ENCODE data around the gene GPC4. TPM values are rescaled to one million over a fixed set of nuclear protein-coding genes. Genes with fewer than 3 reads are reported as not detected.

Gene GPC4
- total RNA-seq, 4 donors from 2014 or later, result 7.8 to 15.7 (median 12.7) TPM

DNA sequence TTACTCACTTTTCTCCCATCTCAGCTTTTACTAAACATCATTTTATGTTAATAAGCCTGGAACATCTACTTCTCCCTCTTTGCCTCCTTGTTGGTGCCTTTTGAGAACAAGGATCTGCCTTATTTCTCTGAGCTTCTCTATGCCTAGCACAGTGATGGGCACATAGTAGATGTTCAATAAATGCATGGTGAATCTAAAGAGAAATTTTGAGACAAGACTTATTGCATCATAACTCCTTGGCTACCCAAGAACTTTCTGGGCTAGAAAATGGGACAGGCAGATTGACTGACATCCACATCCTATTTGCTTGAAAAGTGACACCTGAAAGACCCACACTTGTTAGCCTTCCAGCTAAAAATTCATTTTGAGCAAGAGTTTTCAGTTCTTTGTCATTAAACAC lies 109.9 kb downstream of the GPC4 start:
- in situ Hi-C loops (cut with MboI; ENCODE audit: low pct_ligation_motif_present in 1 of 4, low pct_unique_long_range_greater_than_20kb in 1 of 4, low sequenced_read_pairs in 3 of 4), result no loop called here

GRCh38 chrX:133302775-133303445 lies 112.4 kb downstream of the GPC4 start:
- no peak overlapping the region for H3K4me3 ChIP-seq
- intact Hi-C loops (cut with DNase I; ENCODE audit: low total_unique reads) (no loop called here), in situ Hi-C loops (cut with MboI; ENCODE audit: low pct_ligation_motif_present in 1 of 4, low pct_unique_long_range_greater_than_20kb in 1 of 4, low sequenced_read_pairs in 3 of 4) (no loop called here)
- no peaks in the 10 kb centered on the region for H3K27me3 ChIP-seq
- no peaks in the 10 kb centered on the region for H3K36me3 ChIP-seq
- 87% methylated on average over 10 of the region's 10 CpGs; no CpG with 5 or more reads in 1 of the 2 donors for WGBS, 2 donors (ENCODE audit: low coverage in 1 of 2)
- no peaks in the 10 kb centered on the region for H3K4me1 ChIP-seq
- H3K27ac ChIP-seq, result no peak overlapping the region
- TF ChIP-seq CTCF (IDR thresholded peaks at IDR 0.05) (no peak), EP300 (IDR thresholded peaks at IDR 0.05; ENCODE audit: low read depth) (no peak), POLR2AphosphoS5 (IDR thresholded peaks at IDR 0.05) (no peak)
- DNase-seq, result no peak
- H3K9me3 ChIP-seq, result no peaks in the 10 kb centered on the region

More for the DNA sequence above, 109.9 kb downstream of the GPC4 start:
- no peaks in the 10 kb centered on the region for H3K27me3 ChIP-seq
- H3K36me3 ChIP-seq, result no peaks in the 10 kb centered on the region
- H3K27ac ChIP-seq, result no peak overlapping the region
- no peaks in the 10 kb centered on the region for H3K9me3 ChIP-seq
- no peak overlapping the region for H3K4me3 ChIP-seq
- no peaks in the 10 kb centered on the region for H3K4me1 ChIP-seq
- TF ChIP-seq POLR2A (IDR thresholded peaks at IDR 0.05) (no peak), POLR2AphosphoS5 (IDR thresholded peaks at IDR 0.05) (no peak), CTCF (IDR thresholded peaks at IDR 0.05) (no peak), EP300 (IDR thresholded peaks at IDR 0.05; ENCODE audit: low read depth) (no peak)
- intact Hi-C loops (cut with DNase I; ENCODE audit: low total_unique reads), result no loop called here
- no peak for DNase-seq

GRCh38 chrX:133300591-133300990 lies 114.7 kb downstream of the GPC4 start:
- no peak overlapping the region for H3K4me3 ChIP-seq
- in situ Hi-C loops (cut with MboI; ENCODE audit: low pct_ligation_motif_present in 1 of 4, low pct_unique_long_range_greater_than_20kb in 1 of 4, low sequenced_read_pairs in 3 of 4) (no loop called here), intact Hi-C loops (cut with DNase I; ENCODE audit: low total_unique reads) (no loop called here)
- no peaks in the 10 kb centered on the region for H3K4me1 ChIP-seq
- H3K9me3 ChIP-seq, result no peaks in the 10 kb centered on the region
- TF ChIP-seq POLR2A (IDR thresholded peaks at IDR 0.05), result no peak
- no peak for TF ChIP-seq CTCF (IDR thresholded peaks at IDR 0.05)
- no peak for TF ChIP-seq POLR2AphosphoS5 (IDR thresholded peaks at IDR 0.05)
- no peak for TF ChIP-seq EP300 (IDR thresholded peaks at IDR 0.05; ENCODE audit: low read depth)
- H3K27me3 ChIP-seq, result no peaks in the 10 kb centered on the region
- H3K36me3 ChIP-seq, result no peaks in the 10 kb centered on the region
- DNase-seq, result no peak
- H3K27ac ChIP-seq, result no peak overlapping the region

- H3K27ac ChIP-seq, result no peak overlapping the region
- in situ Hi-C loops (cut with MboI; ENCODE audit: low pct_ligation_motif_present in 1 of 4, low pct_unique_long_range_greater_than_20kb in 1 of 4, low sequenced_read_pairs in 3 of 4) (no loop called here), intact Hi-C loops (cut with DNase I; ENCODE audit: low total_unique reads) (no loop called here)
- WGBS, 2 donors (ENCODE audit: low coverage in 1 of 2), result 74% methylated on average over 1 of the region's 1 CpG; no CpG with 5 or more reads in 1 of the 2 donors
- no peaks in the 10 kb centered on the region for H3K4me1 ChIP-seq
- no peaks in the 10 kb centered on the region for H3K9me3 ChIP-seq
- H3K36me3 ChIP-seq, result no peaks in the 10 kb centered on the region
- no peak overlapping the region for H3K4me3 ChIP-seq
- no peaks in the 10 kb centered on the region for H3K27me3 ChIP-seq
- no peak for TF ChIP-seq POLR2A (IDR thresholded peaks at IDR 0.05)
- TF ChIP-seq CTCF (IDR thresholded peaks at IDR 0.05), result no peak
- no peak for TF ChIP-seq EP300 (IDR thresholded peaks at IDR 0.05; ENCODE audit: low read depth)
- TF ChIP-seq POLR2AphosphoS5 (IDR thresholded peaks at IDR 0.05), result no peak
- no peak for DNase-seq
These were observed 118.0 kb downstream of the GPC4 start for GRCh38 chrX:133297284-133297683.
